GM12892 (cell line): ENCODE results near the gene KCNH5.

Source experiments
- POLR2AphosphoS5 ChIP-seq: IDR thresholded peaks from 2 replicates; pipeline ENCODE4 v1.6.1; 2011; ENCODE audit warnings: low read depth, low read length, control low read depth
- TAF1 ChIP-seq: IDR thresholded peaks from 2 replicates; pipeline ENCODE4 v1.6.1; 2011; ENCODE audit warnings: low read depth, mild to moderate bottlenecking, control low read depth, low read length, borderline replicate concordance

DNA sequence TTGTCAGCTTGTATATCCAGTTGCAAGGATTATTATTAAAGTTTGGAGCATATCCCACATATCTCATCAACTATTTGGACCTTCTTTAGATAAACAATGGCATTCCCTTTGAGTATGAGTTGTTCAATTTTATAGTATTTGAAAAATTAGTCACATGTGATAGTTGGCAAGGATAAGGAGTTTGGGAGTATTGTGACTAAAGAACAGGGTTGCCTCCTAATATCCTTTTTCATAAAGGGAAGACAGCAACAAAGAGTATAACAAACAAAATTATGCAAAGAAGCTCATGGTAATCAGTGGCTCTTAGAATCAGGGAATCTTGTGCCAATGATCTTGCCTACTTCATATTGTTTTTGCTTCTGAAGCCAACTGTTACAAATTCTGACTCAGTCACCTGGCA lies 31.2 kb upstream of the KCNH5 start:
- no peak for TF ChIP-seq TAF1
- no peak for TF ChIP-seq POLR2AphosphoS5
